ENCODE data around the gene SALL3.

SALL3 gene

GRCh38 chr18:78999939-79000338 is 20.3 kb downstream of the SALL3 start:
- no peak overlapping the region for H3K9ac ChIP-seq (ENCODE audit: low read depth, low read length)
- H3K9me3 ChIP-seq (ENCODE audit: insufficient read depth, low read length, severe bottlenecking): no peaks in the 10 kb centered on the region
- no peak overlapping the region for H2AFZ ChIP-seq (ENCODE audit: low read depth, low read length)
- no peak overlapping the region for H3K4me2 ChIP-seq (ENCODE audit: insufficient read depth, low read length)
- no peaks in the 10 kb centered on the region for H3K79me2 ChIP-seq (ENCODE audit: insufficient read depth, low read length)
- no peaks in the 10 kb centered on the region for H4K20me1 ChIP-seq (ENCODE audit: insufficient read depth, low read length)
- no peaks in the 10 kb centered on the region for H3K36me3 ChIP-seq (ENCODE audit: insufficient read depth, low read length)
- DNase-seq: no peak
- H3K27ac ChIP-seq (ENCODE audit: low read length): no peak overlapping the region
- H3K4me3 ChIP-seq (ENCODE audit: low read depth in 1 of 2, low read length in 2 of 2): no peak overlapping the region
- ATAC-seq (ENCODE audit: insufficient read depth, low read depth): no peak
- TF ChIP-seq CTCF (IDR thresholded peaks at IDR 0.05; ENCODE audit: borderline replicate concordance, extremely low read depth, low read length, poor library complexity, severe bottlenecking) (no peak), EZH2 (IDR thresholded peaks at IDR 0.05; ENCODE audit: borderline replicate concordance, low read depth, low read length, severe bottlenecking) (no peak)
- H3K27me3 ChIP-seq (ENCODE audit: insufficient read depth, low read length, poor library complexity): peaks cover 3% of the 10 kb centered on the region
- H3K4me1 ChIP-seq (ENCODE audit: insufficient read depth, low read length): no peaks in the 10 kb centered on the region

DNA sequence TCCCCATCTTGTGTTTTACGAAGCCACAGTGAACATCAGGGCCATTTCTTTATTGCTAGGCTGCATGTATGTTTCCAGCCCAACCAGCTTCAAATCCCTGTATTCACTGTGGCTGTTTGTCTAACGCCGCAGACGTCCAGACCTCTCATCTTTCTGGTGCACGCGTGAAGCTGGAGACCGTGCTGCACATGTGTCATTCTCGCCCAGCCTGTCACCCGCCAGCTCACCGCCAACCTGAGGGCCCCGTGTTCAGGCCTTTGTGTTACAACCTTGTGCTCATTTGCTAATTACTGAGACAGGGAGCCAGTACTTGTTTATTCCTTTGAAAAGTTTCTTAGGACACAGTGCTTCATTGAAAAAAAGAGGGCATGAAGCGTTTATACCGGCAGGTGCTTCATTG is 21.4 kb downstream of the SALL3 start:
- H3K27me3 ChIP-seq (ENCODE audit: insufficient read depth, low read length, poor library complexity): peaks cover 3% of the 10 kb centered on the region
- H3K4me1 ChIP-seq (ENCODE audit: insufficient read depth, low read length): no peaks in the 10 kb centered on the region
- no peak for TF ChIP-seq CTCF (IDR thresholded peaks at IDR 0.05; ENCODE audit: borderline replicate concordance, extremely low read depth, low read length, poor library complexity, severe bottlenecking)
- no peak for TF ChIP-seq EZH2 (IDR thresholded peaks at IDR 0.05; ENCODE audit: borderline replicate concordance, low read depth, low read length, severe bottlenecking)

DNA sequence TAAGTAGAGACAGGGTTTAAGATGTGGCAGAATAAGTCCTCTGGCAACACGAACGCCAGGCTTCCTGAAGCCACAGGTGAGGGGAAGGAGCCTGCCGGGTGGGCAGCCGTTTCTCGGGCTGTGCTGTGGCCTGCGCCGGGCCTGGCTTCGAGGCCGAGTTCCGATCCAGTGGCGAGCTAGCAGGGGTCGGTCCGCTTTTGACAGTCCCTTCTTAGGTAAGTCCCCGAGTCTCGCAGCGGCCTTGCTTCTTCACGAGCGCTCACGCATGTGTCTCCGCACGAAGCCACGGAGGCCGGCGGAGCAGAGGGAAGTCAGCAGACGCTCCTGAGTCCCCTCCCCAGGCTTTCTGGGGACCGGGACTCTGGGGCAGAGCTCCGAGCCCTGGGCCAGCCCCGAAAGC is 26.0 kb downstream of the SALL3 start:
- TF ChIP-seq EZH2 (IDR thresholded peaks at IDR 0.05; ENCODE audit: borderline replicate concordance, low read depth, low read length, severe bottlenecking) (no peak), CTCF (IDR thresholded peaks at IDR 0.05; ENCODE audit: borderline replicate concordance, extremely low read depth, low read length, poor library complexity, severe bottlenecking) (no peak)
- DNase-seq (no peak), ATAC-seq (ENCODE audit: insufficient read depth, low read depth) (no peak)
- no peak overlapping the region for H3K4me2 ChIP-seq (ENCODE audit: insufficient read depth, low read length)
- H4K20me1 ChIP-seq (ENCODE audit: insufficient read depth, low read length): no peaks in the 10 kb centered on the region
- no peaks in the 10 kb centered on the region for H3K9me3 ChIP-seq (ENCODE audit: insufficient read depth, low read length, severe bottlenecking)
- no peak overlapping the region for H3K27ac ChIP-seq (ENCODE audit: low read length)
- peaks cover 3% of the 10 kb centered on the region for H3K27me3 ChIP-seq (ENCODE audit: insufficient read depth, low read length, poor library complexity)
- H2AFZ ChIP-seq (ENCODE audit: low read depth, low read length): no peak overlapping the region
- no peak overlapping the region for H3K9ac ChIP-seq (ENCODE audit: low read depth, low read length)
- H3K4me3 ChIP-seq (ENCODE audit: low read depth in 1 of 2, low read length in 2 of 2): no peak overlapping the region
- no peaks in the 10 kb centered on the region for H3K36me3 ChIP-seq (ENCODE audit: insufficient read depth, low read length)
- no peaks in the 10 kb centered on the region for H3K4me1 ChIP-seq (ENCODE audit: insufficient read depth, low read length)
- no peaks in the 10 kb centered on the region for H3K79me2 ChIP-seq (ENCODE audit: insufficient read depth, low read length)

More for the DNA sequence above, 21.4 kb downstream of the SALL3 start:
- no peaks in the 10 kb centered on the region for H3K79me2 ChIP-seq (ENCODE audit: insufficient read depth, low read length)
- H4K20me1 ChIP-seq (ENCODE audit: insufficient read depth, low read length): no peaks in the 10 kb centered on the region
- no peaks in the 10 kb centered on the region for H3K9me3 ChIP-seq (ENCODE audit: insufficient read depth, low read length, severe bottlenecking)
- no peak for DNase-seq
- H3K27ac ChIP-seq (ENCODE audit: low read length): no peak overlapping the region
- H2AFZ ChIP-seq (ENCODE audit: low read depth, low read length): no peak overlapping the region
- no peak overlapping the region for H3K4me3 ChIP-seq (ENCODE audit: low read depth in 1 of 2, low read length in 2 of 2)
- ATAC-seq (ENCODE audit: insufficient read depth, low read depth): no peak
- H3K9ac ChIP-seq (ENCODE audit: low read depth, low read length): no peak overlapping the region
- no peaks in the 10 kb centered on the region for H3K36me3 ChIP-seq (ENCODE audit: insufficient read depth, low read length)
- no peak overlapping the region for H3K4me2 ChIP-seq (ENCODE audit: insufficient read depth, low read length)
